Stimulated activated CD8-positive, alpha-beta memory T cell treated with anti-CD3 and anti-CD28 coated beads, Interleukin-15, amount 100 ng/mL, for 48 hours (primary cell): ENCODE measurements around the gene TSPAN16.
"Not testable (repeated sequence)": the region's sequence is repeated elsewhere in the genome, so short reads cannot be mapped to it uniquely, and the experiment has no call there.

ENCODE experiments used
- DNase-seq, 2 donors: peaks; one replicate each; pipeline ENCODE4 v3.0.0-alpha.2; 2020; ENCODE audit warnings: low read depth in 2 of 2

Gene TSPAN16

GRCh38 chr19:11345122-11345803 is 49.3 kb downstream of the TSPAN16 start:
- DNase-seq, result no peak

DNA sequence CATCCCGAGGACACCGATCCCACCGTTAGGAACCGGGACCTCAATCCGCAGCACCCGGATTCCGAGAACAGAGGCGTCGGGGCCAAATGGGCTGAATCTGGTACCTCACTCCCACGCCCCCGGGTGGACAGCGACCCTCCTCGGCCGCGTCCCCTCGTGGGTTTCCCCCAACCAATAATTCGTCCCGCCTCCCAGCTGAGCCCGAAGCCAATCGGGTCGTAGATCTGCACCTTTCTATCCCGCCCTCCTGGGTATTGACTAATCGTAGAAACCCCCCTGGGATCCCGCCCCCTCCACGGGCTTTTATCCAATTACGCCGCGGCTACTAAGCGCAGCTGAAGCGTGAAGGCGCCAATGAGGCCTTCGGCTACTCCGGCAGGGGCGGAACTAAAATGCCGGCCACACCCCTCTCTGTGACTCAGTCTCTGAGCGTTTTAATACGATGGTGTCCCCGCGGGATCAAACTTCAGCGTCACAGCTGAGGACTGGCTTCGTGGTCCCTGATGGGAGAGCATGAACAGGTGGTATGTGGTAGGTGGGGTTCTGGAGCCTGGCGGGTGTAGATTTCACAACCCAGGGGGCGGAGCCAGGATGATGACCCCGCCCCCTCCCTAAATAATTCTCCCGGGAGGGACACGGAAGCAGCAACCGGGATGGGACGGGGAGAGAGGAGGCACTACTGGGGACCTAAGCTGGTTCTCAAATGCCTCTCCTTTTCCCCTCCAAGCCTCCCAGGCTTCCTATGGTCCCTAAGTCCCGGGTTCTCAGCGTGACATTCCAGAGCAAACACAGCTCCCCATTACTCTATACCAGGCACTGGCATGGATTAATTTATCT is 50.4 kb downstream of the TSPAN16 start, which contains the start of the genes CCDC159 and TMEM205:
Gene CCDC159, plus strand, starts transcription at position 416 of the 837 bp plus-strand sequence. Its CDS starts 88 bp downstream, at position 504.
Gene TMEM205, minus strand, starts transcription at position 165 of the 837 bp plus-strand sequence. CDS start 649 bp downstream, outside the sequence.
- peak; percentile 97 to 98 for DNase-seq

- no peak for DNase-seq
Measured at GRCh38 chr19:11347546-11348039, 51.6 kb downstream of the TSPAN16 start.

DNA sequence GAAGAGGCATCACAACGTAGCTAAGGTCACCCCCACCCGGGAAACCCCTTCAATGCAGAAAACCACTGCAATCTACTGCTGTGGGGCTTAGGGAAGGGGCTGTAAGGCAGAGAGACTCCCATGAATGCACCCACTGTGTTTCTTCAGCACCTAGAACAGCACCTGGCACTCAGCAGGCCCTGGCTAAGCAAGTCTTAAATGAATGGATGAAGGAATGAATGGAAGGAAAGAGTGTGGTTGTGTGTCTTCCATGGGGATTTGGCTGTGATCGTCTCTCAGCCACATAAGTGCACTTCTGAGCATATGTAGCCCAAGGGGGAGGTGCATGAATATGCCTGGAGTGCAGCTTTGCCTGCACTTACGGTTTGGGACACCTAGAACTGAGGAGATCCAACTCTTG is 53.2 kb downstream of the TSPAN16 start:
- no peak for DNase-seq

DNA sequence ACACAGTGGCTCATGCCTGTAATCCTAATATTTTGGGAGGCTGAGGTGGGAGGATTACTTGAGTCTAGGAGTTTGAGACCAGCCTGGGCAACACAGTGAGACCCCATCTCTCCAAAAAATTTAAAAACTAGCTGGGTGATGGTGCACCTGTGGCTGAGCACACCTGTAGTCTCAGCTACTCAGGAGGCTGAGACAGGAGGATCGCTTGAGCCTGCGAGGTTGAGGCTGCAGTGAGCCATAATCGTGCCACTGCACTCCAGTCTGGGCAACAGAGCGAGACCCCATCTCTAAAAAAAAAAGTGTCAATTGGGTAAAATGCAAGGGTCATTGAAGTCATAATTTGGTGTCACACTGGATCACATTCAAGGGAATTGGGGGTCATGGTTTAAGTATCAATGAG is 58.1 kb downstream of the TSPAN16 start:
- DNase-seq, result not testable (repeated sequence)

DNA sequence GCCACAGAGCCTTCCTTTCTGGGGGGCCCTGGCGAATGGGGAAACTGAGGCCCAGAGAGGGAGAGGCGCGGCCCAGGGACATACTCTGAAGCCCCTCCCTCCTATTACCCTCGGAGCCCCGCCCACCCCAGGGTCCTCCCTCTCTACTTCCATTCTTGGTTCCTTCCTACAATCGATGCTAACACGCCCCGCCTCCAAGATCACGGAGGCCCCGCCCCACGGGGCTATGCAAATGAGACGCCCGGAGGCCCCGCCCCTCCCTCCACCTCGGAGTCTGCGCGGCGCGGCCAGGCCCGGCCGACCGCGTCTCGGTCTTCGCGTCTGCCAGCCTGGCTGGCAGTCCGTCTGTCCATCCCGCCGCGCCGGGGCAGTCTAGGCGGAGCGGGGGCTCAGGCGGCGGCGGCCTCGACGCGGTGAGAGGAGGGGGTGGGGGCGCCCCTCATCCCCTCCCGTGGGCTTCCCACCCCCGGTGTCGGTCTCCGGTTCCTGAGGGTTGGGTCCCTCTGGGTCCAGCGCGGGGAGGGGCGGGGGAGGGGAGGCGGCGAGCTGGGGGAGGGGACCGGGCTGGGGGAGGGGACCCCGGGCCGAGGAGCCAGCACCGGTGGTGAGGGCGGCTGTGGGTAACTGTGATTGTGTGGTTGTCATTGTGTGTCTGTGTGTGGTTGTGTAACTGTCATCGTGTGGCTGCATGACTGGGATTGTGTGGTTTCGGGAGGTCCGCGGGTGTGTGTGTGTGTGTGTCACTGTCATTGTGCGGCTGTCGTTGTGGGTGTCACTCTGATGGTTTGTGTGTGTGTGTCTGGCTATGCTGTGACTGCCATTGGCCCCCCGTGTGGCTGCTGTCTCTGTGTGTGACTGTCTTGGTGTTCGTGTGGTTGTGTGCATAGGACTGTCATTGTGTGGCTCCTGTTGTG is 59.5 kb downstream of the TSPAN16 start, which contains the start of gene PLPPR2:
Gene PLPPR2, plus strand, starts transcription at position 273 of the 914 bp plus-strand sequence. CDS start 2,242 bp downstream, outside the sequence.
- peak; percentile 65 to 77 for DNase-seq

- no peak for DNase-seq
Measured at GRCh38 chr19:11356074-11356397, 60.1 kb downstream of the TSPAN16 start.

DNA sequence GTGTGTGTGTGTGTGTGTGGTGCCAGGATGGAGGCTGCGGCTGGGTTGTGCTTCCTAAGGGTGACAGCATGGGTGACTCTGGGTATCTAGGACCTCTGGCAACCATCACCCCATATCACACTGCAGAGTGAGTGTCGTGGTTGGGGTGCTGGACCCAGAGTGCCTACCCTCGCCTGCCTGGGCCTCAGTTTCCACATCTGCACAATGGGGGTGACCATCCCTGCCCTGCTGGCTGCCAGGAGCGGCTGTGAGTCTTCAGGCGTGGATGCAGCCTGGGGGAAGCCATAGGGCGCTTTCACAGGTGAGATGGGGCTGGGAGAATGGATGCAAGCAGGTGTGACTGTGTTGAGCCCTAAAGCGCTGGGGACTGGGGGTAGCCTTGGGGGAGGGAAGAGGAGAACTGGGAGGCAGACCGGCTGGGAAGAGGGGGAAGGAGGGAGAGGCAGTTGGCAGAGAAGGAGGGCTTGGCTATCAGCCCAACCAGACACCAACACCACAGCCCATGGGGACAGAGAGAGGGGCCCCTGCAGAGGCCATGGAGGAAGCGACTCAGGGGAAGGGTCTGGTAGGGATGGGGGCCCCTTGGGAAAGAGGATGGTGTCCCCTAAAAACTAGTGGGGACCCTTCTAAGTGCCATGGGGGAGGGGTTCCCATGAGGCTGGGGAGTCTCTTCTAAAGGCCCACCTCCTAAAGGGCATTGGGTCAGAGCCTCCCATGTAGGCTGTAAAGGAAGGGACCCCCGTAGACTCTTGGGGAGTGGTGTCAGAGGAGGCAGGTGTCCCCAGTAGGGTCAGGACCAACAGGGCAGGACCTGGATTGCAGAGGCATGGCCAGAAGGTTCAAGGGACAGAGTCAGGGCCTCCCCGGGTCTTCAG is 61.0 kb downstream of the TSPAN16 start:
- DNase-seq, result no peak

GRCh38 chr19:11359421-11359820 is 63.5 kb downstream of the TSPAN16 start:
- DNase-seq, result no peak

- no peak for DNase-seq
Measured at GRCh38 chr19:11361037-11361770, 65.2 kb downstream of the TSPAN16 start.

- no peak for DNase-seq
Measured at GRCh38 chr19:11361771-11362731, 66.1 kb downstream of the TSPAN16 start.

- no peak for DNase-seq
Measured at GRCh38 chr19:11363881-11364280, 67.9 kb downstream of the TSPAN16 start.

- DNase-seq, result no peak
Measured at GRCh38 chr19:11364296-11364904, 68.4 kb downstream of the TSPAN16 start.

- DNase-seq, result no peak
Measured at GRCh38 chr19:11364935-11365334, 69.0 kb downstream of the TSPAN16 start.
